ENCODE results near the gene LMTK2.

DNA sequence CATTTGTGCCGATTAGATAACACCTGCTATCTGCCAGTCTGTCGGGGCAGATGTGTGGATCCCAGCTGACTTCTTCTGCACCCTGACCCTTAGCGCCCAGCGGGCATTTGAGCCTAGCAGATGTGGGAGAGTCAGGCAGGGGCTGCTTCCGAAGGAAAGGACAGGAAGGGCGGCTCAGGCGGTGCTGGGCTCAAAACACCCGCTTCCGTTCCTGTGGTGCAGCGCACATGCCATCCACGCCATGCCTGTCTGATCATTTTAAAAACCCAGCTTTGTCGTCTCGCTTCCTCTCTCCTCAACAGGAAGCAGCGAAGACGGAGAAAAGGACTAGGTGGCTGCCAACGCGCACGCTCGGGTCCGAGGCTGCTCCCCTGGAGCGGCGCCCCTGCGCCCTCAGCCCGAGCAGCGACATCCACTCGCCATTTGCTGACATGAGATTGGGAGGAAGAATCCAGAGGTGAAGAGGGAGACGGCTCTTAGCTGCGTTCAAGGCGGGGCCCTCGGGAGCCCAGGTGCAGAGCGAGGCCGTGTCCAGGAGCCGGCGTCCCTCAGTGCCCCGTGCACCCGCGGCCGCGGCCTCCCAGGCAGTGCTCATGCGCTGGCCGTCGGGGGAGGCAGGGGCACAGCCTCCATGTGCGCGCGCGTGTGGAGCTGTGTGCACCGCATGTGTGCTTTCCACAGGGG lies 98.6 kb downstream of the LMTK2 start:
- TF ChIP-seq, protein P1, sequence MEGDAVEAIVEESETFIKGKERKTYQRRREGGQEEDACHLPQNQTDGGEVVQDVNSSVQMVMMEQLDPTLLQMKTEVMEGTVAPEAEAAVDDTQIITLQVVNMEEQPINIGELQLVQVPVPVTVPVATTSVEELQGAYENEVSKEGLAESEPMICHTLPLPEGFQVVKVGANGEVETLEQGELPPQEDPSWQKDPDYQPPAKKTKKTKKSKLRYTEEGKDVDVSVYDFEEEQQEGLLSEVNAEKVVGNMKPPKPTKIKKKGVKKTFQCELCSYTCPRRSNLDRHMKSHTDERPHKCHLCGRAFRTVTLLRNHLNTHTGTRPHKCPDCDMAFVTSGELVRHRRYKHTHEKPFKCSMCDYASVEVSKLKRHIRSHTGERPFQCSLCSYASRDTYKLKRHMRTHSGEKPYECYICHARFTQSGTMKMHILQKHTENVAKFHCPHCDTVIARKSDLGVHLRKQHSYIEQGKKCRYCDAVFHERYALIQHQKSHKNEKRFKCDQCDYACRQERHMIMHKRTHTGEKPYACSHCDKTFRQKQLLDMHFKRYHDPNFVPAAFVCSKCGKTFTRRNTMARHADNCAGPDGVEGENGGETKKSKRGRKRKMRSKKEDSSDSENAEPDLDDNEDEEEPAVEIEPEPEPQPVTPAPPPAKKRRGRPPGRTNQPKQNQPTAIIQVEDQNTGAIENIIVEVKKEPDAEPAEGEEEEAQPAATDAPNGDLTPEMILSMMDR (conservative IDR thresholded peaks at IDR 0.05; ENCODE audit: low read length): no peak
- no peak for TF ChIP-seq EZH2phosphoT487 (IDR thresholded peaks at IDR 0.05; ENCODE audit: borderline replicate concordance)

All from Loucy (cell line).